ENCODE data around the gene AK8.
"Not testable (repeated sequence)": the region's sequence is repeated elsewhere in the genome, so short reads cannot be mapped to it uniquely, and the experiment has no call there.

Gene AK8

GRCh38 chr9:132723809-132724208 lies 154.3 kb downstream of the AK8 start:
- no peak for DNase-seq (ENCODE audit: low read depth)
- no peak for TF ChIP-seq CTCF (IDR thresholded peaks at IDR 0.05; ENCODE audit: low read length, missing control alignments)
- H3K4me3 ChIP-seq (replicated peaks; ENCODE audit: low read depth, low read length), result no peak overlapping the region

- DNase-seq (ENCODE audit: low read depth), result no peak
- H3K4me3 ChIP-seq (replicated peaks; ENCODE audit: low read depth, low read length), result no peak overlapping the region
- TF ChIP-seq CTCF (IDR thresholded peaks at IDR 0.05; ENCODE audit: low read length, missing control alignments), result no peak
Measured at GRCh38 chr9:132722564-132723065, 155.5 kb downstream of the AK8 start.

- no peak for DNase-seq (ENCODE audit: low read depth)
- no peak overlapping the region for H3K4me3 ChIP-seq (replicated peaks; ENCODE audit: low read depth, low read length)
- TF ChIP-seq CTCF (IDR thresholded peaks at IDR 0.05; ENCODE audit: low read length, missing control alignments), result no peak
Measured at GRCh38 chr9:132721661-132722060, 156.4 kb downstream of the AK8 start.

GRCh38 chr9:132718381-132718928 lies 159.6 kb downstream of the AK8 start:
- H3K4me3 ChIP-seq (replicated peaks; ENCODE audit: low read depth, low read length); DNase-seq (ENCODE audit: low read depth): not testable (repeated sequence)

GRCh38 chr9:132717326-132717945 lies 160.6 kb downstream of the AK8 start:
- TF ChIP-seq CTCF (IDR thresholded peaks at IDR 0.05; ENCODE audit: low read length, missing control alignments), result no peak
- DNase-seq (ENCODE audit: low read depth), result no peak

GRCh38 chr9:132716007-132716406 lies 162.1 kb downstream of the AK8 start:
- TF ChIP-seq CTCF (IDR thresholded peaks at IDR 0.05; ENCODE audit: low read length, missing control alignments), result no peak
- no peak overlapping the region for H3K4me3 ChIP-seq (replicated peaks; ENCODE audit: low read depth, low read length)
- no peak for DNase-seq (ENCODE audit: low read depth)

More at GRCh38 chr9:132717326-132717945, 160.6 kb downstream of the AK8 start:
- H3K4me3 ChIP-seq (replicated peaks; ENCODE audit: low read depth, low read length), result no peak overlapping the region

- no peak for DNase-seq (ENCODE audit: low read depth)
- H3K4me3 ChIP-seq (replicated peaks; ENCODE audit: low read depth, low read length), result no peak overlapping the region
- TF ChIP-seq CTCF (IDR thresholded peaks at IDR 0.05; ENCODE audit: low read length, missing control alignments), result no peak
Measured at GRCh38 chr9:132712753-132713152, 165.3 kb downstream of the AK8 start.
